GM19467 (cell line): ENCODE measurements around the gene ADCY5.

Source experiments
- ATAC-seq: cut with Tn5 transposase; IDR thresholded peaks from one replicate; pipeline ENCODE4 v1.9.1; 2021; ENCODE audit warnings: mild to moderate bottlenecking, moderate library complexity; ENCODE audit not compliant: unreplicated experiment

Gene ADCY5

GRCh38 chr3:123431007-123431657, 17.8 kb downstream of the ADCY5 start:
- ATAC-seq = no peak

GRCh38 chr3:123430266-123430665, 18.6 kb downstream of the ADCY5 start:
- ATAC-seq = no peak

GRCh38 chr3:123429362-123430125, 19.3 kb downstream of the ADCY5 start:
- ATAC-seq = no peak

GRCh38 chr3:123424999-123425712, 23.7 kb downstream of the ADCY5 start:
- no peak for ATAC-seq

GRCh38 chr3:123424321-123424998, 24.4 kb downstream of the ADCY5 start:
- no peak for ATAC-seq

GRCh38 chr3:123423806-123424205, 25.1 kb downstream of the ADCY5 start:
- no peak for ATAC-seq

- ATAC-seq = no peak
These were observed 25.9 kb downstream of the ADCY5 start for GRCh38 chr3:123423031-123423430.

GRCh38 chr3:123422457-123422856, 26.4 kb downstream of the ADCY5 start:
- no peak for ATAC-seq

- ATAC-seq = no peak
These were observed 27.3 kb downstream of the ADCY5 start for GRCh38 chr3:123421353-123422174.

- ATAC-seq = no peak
These were observed 28.4 kb downstream of the ADCY5 start for GRCh38 chr3:123420416-123420968.

- no peak for ATAC-seq
These were observed 29.0 kb downstream of the ADCY5 start for GRCh38 chr3:123419850-123420297.

GRCh38 chr3:123419181-123419849, 29.6 kb downstream of the ADCY5 start:
- ATAC-seq = no peak

- ATAC-seq = no peak
These were observed 32.2 kb downstream of the ADCY5 start for GRCh38 chr3:123416647-123417046.

- ATAC-seq = no peak
These were observed 32.7 kb downstream of the ADCY5 start for GRCh38 chr3:123416173-123416572.

GRCh38 chr3:123414973-123415775, 33.7 kb downstream of the ADCY5 start:
- ATAC-seq = no peak

GRCh38 chr3:123412811-123413604, 35.9 kb downstream of the ADCY5 start:
- no peak for ATAC-seq

- ATAC-seq = no peak
These were observed 36.8 kb downstream of the ADCY5 start for GRCh38 chr3:123412076-123412475.
